ENCODE measurements around the gene SGPP2.
"Not testable (repeated sequence)": the region's sequence is repeated elsewhere in the genome, so short reads cannot be mapped to it uniquely, and the experiment has no call there.

SGPP2 gene

DNA sequence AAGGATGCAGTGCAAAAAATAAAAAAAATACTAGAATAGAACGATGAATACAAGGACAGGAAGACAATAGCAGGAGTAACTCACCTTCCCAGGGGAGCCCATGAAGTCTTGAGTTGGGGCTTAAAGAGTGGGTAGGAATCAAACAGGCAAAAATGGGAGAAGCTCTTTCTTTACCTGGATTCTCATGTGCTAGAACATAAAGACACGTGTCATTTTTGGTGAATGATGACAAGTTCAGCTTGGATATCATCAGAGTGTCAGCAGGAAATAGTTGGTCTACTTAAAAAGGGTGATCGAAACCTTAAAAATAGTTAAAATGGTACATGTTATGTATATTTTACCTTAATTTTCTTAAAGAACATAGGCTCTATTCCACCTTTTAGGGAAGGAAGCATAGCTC is 5.7 kb downstream of the SGPP2 start:
- no peak for DNase-seq

GRCh38 chr2:222430681-222431080 is 6.3 kb downstream of the SGPP2 start:
- no peak for DNase-seq

DNA sequence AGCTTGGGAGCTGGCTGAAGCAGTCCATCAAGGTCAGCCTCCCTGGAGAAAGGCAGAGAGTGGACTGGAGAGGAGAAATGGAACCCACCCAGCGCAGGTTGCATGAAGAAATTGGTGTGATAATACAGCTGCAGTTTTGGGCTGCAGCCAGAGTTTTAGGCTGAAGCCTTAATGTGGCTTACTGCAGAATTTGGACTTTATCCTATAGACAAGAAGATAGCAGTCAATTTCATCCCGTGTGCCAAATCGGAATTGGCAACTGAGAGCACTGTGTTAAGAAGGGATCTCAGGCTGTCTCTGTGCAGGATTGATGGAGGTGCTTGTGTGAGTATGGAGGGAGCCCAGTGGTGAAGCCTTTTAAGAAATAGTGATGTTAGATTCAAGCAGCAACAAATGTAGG is 7.5 kb downstream of the SGPP2 start:
- no peak for DNase-seq

DNA sequence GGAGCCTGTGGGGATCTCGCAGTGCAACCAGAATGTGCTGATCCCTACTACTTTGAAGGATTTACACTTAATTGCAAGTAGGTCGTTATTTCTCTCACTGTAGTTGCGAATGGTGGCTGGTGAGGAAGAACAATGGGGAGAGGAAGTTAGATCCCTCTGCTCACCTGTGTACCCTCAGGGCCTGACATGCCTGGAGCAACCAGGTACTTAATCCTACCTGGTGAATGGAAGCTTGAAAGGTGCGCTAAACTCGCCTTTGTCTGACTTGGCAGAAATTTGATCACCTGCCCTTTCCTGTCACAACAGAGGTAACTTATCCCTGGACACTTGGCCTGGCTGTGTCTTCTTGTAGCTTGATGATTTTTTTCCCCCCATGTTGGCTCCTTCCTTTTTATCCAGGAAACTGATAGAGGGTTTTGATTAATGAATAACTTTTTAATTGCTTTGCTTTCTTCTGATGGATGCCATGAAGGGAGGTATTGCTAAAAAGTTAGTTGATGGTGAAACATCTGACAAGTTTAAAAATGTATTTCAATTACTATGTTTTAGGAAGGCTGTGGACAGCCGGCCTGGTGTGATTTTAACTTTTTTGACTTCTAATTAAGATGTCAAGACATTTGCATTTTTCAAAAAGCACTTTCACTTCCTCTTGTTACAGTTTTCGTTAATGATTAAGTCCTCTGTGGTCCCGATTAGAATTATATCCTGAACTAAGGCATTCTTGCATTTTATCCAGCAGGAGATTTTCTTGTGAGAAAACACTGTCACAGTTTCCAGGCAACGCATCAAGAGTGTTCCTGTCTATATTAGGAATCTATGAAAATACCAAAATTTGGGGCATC is 9.2 kb downstream of the SGPP2 start:
- peak; percentile 26 for DNase-seq

- DNase-seq: no peak
Observed at GRCh38 chr2:222434204-222434603, 9.9 kb downstream of the SGPP2 start.

- not testable (repeated sequence) for DNase-seq
Observed at GRCh38 chr2:222435400-222436039, 11.2 kb downstream of the SGPP2 start.

GRCh38 chr2:222436040-222436413 is 11.7 kb downstream of the SGPP2 start:
- DNase-seq: no peak

DNA sequence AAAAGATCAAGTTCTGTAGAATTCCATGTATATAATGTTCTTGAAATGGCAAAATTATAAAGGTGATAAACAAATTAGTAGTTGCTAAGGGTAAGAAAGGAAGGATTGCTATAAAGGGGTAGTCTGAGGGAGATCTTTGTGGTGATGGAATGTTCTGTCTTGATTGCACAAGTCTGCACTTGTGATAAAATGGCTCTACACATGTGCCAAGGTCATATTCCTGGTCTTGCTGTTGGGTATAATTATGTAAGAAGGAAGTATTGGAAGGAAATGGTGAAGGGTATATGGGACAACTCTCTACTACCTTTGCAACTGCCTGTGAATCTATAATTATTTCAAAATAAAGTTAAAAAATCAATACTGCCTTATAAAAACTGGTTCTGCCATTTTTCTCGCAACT is 15.3 kb downstream of the SGPP2 start:
- DNase-seq: no peak

DNA sequence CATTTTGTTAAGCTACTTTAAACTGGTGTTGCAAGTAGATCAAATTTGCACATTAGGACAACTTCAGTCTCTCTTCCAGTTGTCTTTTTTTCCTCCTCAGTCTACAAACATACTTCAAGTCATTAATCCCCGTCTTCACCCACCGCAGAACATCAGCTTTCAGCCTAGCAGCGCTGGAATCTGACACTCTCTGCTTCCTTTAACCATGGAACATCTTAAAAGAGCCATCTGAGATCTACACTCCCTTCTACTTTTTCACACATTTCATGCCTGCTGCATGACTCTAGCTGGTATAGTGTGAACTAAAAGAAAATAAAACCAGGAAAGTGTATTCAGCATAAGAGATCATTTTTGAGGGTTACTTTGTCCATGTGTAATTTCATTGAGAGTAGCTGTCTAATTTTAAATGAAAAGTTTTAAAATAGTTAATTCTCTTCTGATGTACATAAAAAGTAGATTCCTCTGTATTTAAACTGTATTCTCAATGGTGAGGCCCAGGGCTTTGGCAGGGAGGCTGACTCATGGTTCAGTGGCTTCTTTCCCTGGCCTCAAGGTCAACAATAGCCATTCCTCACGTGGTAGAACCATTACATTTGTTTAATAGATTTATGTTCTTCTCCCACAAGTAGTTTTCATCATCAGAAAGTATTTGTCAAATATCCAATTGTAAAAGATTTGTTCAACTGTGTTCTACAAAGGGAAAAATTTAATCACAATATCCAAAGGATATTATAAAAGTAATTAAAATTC is 16.5 kb downstream of the SGPP2 start:
- DNase-seq: no peak

GRCh38 chr2:222442665-222443064 is 18.3 kb downstream of the SGPP2 start:
- no peak for DNase-seq

GRCh38 chr2:222445227-222445626 is 20.9 kb downstream of the SGPP2 start:
- no peak for DNase-seq

DNA sequence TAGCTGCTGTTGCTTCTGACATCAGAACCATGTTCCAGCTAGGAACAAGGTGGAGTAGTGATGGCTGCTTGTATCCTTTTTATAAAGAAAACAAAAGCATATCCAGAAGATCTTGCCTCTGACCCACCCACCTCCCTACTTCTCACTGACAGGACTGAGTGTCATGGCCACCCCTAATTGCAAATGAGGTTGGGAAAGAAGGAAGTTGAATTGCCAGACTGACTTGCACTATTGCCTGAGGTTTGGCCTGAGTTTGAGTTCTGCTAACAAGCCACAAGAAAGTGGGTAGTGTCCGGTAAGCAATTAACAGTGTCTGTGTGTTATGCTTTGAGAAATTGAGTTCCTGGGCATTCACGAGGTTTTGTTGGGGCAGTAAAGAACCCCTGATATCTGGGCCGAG is 22.8 kb downstream of the SGPP2 start:
- DNase-seq: no peak

DNA sequence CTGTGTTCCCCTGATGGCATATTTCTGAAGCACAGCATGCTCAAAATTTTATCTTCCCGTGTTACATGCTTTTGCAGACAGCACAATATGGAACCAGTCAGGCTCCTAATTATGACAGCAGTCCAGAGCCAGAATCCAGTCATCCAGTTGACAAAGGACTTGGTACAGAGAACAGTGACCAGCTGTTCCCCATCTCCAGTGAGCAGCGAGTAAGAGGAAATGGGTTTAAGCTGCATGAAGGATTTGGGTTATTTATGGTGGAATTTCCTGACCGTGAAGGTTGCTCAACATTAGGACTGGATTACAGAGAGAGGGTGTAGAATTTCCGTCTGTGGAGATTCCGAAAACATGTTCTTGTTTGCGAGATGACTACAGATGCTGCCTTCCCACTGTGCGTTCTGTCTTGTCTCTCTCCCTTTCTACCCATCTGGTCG is 24.4 kb downstream of the SGPP2 start:
- DNase-seq: no peak

- no peak for DNase-seq
Observed at GRCh38 chr2:222450021-222450420, 25.7 kb downstream of the SGPP2 start.

DNA sequence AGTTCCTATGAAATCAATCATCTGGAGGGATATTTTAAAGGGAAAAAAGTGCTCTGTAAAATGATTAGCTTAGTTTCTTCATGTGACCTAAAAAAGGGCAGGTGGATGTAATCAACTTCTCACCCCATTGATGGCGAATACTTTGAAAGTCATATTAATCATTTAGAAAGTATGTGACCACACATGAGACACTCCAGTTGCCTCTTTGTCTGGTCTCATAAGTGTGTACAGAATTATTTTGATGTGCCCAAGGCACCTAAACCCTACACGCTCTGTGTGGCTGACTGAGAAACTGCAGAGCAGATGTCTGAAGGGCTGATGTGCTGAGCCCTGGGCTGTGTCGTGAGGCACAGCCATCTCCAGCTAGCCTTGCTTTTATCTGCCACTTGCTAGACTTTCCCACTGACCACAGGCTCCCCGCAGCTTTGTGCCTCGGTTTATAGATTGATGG is 26.9 kb downstream of the SGPP2 start:
- DNase-seq: no peak

DNA sequence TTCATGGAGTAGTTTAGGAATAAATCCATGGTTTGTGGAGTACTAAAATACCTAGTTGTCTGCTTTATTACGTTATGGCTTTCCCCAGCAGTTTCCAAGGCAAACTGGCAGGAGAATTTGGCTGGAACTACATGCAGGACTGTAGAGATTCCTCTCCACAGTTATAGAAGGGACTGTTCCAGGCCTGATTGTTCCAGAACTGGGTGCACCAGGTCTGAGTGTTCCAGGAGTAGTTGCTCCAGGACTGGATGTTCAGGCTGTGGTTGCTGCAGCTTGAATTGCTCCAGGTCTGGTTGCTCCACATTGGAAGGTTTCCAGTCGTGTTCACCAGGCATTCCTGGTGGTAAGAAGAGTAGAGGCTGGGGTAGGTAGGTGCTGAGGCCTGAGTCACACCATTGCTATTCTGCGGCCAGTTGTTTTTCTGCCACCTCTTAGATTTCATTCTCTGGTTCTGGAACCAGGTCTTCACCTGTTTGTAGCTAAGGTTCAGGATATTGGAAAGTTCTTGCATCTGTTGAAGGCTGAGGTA is 28.1 kb downstream of the SGPP2 start:
- DNase-seq: no peak

DNA sequence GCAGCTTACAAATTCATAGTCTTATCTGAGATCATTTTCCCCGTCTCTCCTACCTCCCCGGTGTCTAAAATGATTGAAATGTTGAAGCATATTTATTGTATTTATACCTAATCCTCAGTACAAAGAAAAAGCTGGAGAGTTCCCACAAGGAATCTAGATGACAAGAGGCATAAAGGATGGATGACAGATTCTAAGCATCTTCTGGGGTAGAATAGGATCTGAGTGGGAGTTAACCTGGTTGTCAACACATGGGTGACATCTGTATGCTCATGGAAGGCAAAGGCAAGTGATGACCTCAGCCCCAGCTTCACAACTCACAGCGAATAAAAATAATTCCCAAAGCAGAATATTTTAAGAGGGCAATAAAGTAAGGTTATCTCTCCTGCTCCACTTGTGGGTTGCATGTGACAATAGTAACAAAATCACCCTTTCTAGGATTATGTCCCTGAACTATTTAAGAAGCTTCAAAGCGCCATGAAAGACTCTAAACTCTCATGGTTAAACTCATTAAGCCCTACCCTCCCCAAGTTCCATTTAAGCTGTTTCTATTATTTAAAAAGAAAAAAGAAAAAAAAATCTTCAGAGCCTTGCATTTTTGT is 32.2 kb downstream of the SGPP2 start:
- DNase-seq: no peak

DNA sequence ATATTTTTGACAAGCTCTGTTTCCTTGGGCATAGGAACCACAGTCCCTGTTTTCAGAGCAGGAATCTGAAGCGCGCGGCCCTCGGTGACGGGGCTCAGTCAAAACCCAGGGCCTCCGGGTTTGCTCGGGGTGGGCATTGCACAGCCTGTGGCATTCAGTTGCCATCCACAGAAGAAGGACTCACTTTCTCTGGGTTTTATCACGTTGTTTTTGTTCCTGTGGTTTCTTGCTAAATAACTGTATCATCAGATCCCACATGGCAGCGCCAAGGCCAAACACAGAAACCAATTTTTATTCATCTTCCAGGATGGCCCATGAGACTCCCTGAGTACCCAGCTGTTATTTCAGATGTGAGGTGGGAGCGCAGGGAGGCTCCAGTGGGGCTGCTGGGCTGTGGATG is 35.6 kb downstream of the SGPP2 start:
- DNase-seq: no peak

GRCh38 chr2:222465746-222466145 is 41.4 kb downstream of the SGPP2 start:
- DNase-seq: no peak

GRCh38 chr2:222468346-222468745 is 44.0 kb downstream of the SGPP2 start:
- no peak for DNase-seq

GRCh38 chr2:222470802-222471468 is 46.6 kb downstream of the SGPP2 start:
- DNase-seq: no peak

- DNase-seq: no peak
Observed at GRCh38 chr2:222477962-222478608, 53.7 kb downstream of the SGPP2 start.
